SK-N-SH (cell line): ENCODE measurements around the gene GOLGA8K. TPM values are rescaled to one million over a fixed set of nuclear protein-coding genes. Genes with fewer than 3 reads are reported as not detected.
"Not testable (repeated sequence)": the region's sequence is repeated elsewhere in the genome, so short reads cannot be mapped to it uniquely, and the experiment has no call there.

Experiments
- CTCF ChIA-PET: fragments of 300-600, 350-600 bp; formaldehyde crosslinking; extraction: SDS; loops from one replicate; lab custom pipeline; 2021; lab: Yijun Ruan, JAX
- POLR2A ChIA-PET: fragments of 350-600 bp; sonication (Branson Sonifier 250); formaldehyde crosslinking; extraction: SDS; loops from one replicate; lab custom pipeline; 2020; ENCODE audit warnings: antibody characterized with exemption, inconsistent platforms; lab: Yijun Ruan, JAX
- DNase-seq: peaks from one replicate; pipeline ENCODE4 v3.0.0; 2012
- H2AFZ ChIP-seq: fragments of 200-600 bp; sonication (generic); 2 replicates; pipeline ENCODE4 v1.8.1; 2016; ENCODE audit warnings: antibody characterized with exemption, mild to moderate bottlenecking, low read depth
- H3F3A ChIP-seq: fragments of 200-600 bp; sonication (generic); replicated peaks from 2 replicates; pipeline ENCODE3; 2016; ENCODE audit warnings: antibody characterized with exemption, mild to moderate bottlenecking; ENCODE audit not compliant: insufficient read depth
- H3K27ac ChIP-seq, 2 experiments: fragments of 200-500 bp in 1 of 2; fragments of 200-600 bp in 1 of 2; sonication (Bioruptor generic) in 1 of 2; sonication (generic), shearing (Covaris generic) in 1 of 2; 2 replicates each; pipeline versions ENCODE4 v1.5.1 to v1.6.1; 2014 to 2016; ENCODE audit warnings: low read depth in 2 of 2, inconsistent platforms in 1 of 2, low read length in 1 of 2, mild to moderate bottlenecking in 1 of 2, mixed read lengths in 1 of 2
- H3K27me3 ChIP-seq: fragments of 200-600 bp; sonication (generic), shearing (Covaris generic); 2 replicates; pipeline ENCODE4 v1.6.1; 2016; ENCODE audit warnings: mixed run types; ENCODE audit not compliant: insufficient read depth
- H3K36me3 ChIP-seq, 2 experiments: fragments of 200-500 bp in 1 of 2; fragments of 200-600 bp in 1 of 2; sonication (Bioruptor generic) in 1 of 2; sonication (generic) in 1 of 2; replicated peaks in 1 of 2; 2 replicates each; pipeline versions ENCODE3 to v1.5.1; 2014 to 2016; ENCODE audit warnings: low read length in 1 of 2, mild to moderate bottlenecking in 1 of 2; ENCODE audit not compliant: insufficient read depth in 2 of 2, control insufficient read depth in 1 of 2
- H3K4me1 ChIP-seq, 2 experiments: fragments of 200-500 bp in 1 of 2; fragments of 200-600 bp in 1 of 2; sonication (Bioruptor generic) in 1 of 2; sonication (generic), shearing (Covaris generic) in 1 of 2; 2 replicates each; pipeline versions ENCODE4 v1.5.1 to v1.6.1; 2014 to 2016; ENCODE audit warnings: low read depth in 1 of 2, low read length in 1 of 2, mixed run types in 1 of 2; ENCODE audit not compliant: insufficient read depth in 2 of 2, control insufficient read depth in 1 of 2
- H3K4me2 ChIP-seq: fragments of 200-600 bp; sonication (generic), shearing (Covaris generic); 2 replicates; pipeline ENCODE4 v1.6.1; 2017; ENCODE audit warnings: mixed run types
- H3K4me3 ChIP-seq, 2 experiments: fragments of 200-500 bp in 1 of 2; fragments of 200-600 bp in 1 of 2; sonication (Bioruptor generic) in 1 of 2; sonication (generic), shearing (Covaris generic) in 1 of 2; 2 replicates each; pipeline versions ENCODE4 v1.5.1 to v1.8.1; 2014 to 2016; ENCODE audit warnings: low read depth in 2 of 2, inconsistent platforms in 1 of 2, low read length in 1 of 2, mild to moderate bottlenecking in 1 of 2, mixed read lengths in 1 of 2, moderate library complexity in 1 of 2
- H3K79me2 ChIP-seq: fragments of 200-600 bp; sonication (generic); 2 replicates; pipeline ENCODE4 v1.8.1; 2017; ENCODE audit warnings: mild to moderate bottlenecking; ENCODE audit not compliant: insufficient read depth
- H3K9ac ChIP-seq: fragments of 200-600 bp; sonication (generic); 2 replicates; pipeline ENCODE4 v1.6.1; 2017; ENCODE audit warnings: mixed run types
- H3K9me2 ChIP-seq: fragments of 200-600 bp; sonication (generic); 2 replicates; pipeline ENCODE4 v1.6.1; 2017; ENCODE audit warnings: mixed run types
- H3K9me3 ChIP-seq: fragments of 200-600 bp; sonication (generic); 2 replicates; pipeline ENCODE4 v1.6.1; 2017; ENCODE audit warnings: mixed run types, mild to moderate bottlenecking, moderate library complexity
- H4K20me1 ChIP-seq: fragments of 200-600 bp; sonication (generic); 2 replicates; pipeline ENCODE4 v1.6.1; 2017; ENCODE audit warnings: mild to moderate bottlenecking, mixed run types; ENCODE audit not compliant: insufficient read depth
- WGBS: methylation state at CpG from one replicate; pipeline ENCODE4 v1.1.6; 2017; ENCODE audit warnings: low lambda C conversion rate; 5-methylcytosine and 5-hydroxymethylcytosine counted together
- polyA plus RNA-seq, 3 experiments: library from polyadenylated mRNA; depleted of rRNA; stranded (reverse); fragments of >200 nt; gene quantifications; 2 replicates each; pipeline ENCODE4 v1.2.3, GENCODE V29; 2012

GOLGA8K gene
- polyA plus RNA-seq, 1 of the 3 experiments (the other 2 are of a cell fraction): 0.08 TPM

DNA sequence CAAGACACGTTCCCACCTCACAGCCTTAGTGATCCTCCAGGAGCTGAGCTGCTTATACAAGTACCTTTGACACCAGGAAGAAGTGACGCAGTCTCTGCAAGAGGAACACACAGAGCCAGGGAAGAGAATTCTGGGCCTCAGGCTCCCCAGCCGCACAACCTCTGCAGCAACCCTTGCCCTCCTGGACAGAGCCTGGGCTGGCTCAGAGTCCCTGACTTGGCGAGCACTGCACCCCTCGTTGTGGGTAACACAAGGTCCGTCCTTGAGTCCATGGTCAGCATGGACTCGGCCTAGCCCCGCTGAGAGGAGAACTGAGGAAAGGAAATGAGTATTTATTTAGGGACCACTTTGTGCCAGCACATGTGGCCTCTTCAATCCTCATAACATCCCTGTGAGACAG is 39.6 kb downstream of the GOLGA8K start:
- H3K9me3 ChIP-seq, H3K9me2 ChIP-seq, H3K4me1 ChIP-seq, H3K36me3 ChIP-seq, H3K27ac ChIP-seq, H3K27me3 ChIP-seq, H4K20me1 ChIP-seq, POLR2A ChIA-PET, H2AFZ ChIP-seq, DNase-seq, H3K4me3 ChIP-seq, H3F3A ChIP-seq, H3K79me2 ChIP-seq, H3K4me2 ChIP-seq, H3K9ac ChIP-seq, CTCF ChIA-PET: not testable (repeated sequence)
- no CpG with 5 or more reads among the region's 8 CpGs for WGBS

DNA sequence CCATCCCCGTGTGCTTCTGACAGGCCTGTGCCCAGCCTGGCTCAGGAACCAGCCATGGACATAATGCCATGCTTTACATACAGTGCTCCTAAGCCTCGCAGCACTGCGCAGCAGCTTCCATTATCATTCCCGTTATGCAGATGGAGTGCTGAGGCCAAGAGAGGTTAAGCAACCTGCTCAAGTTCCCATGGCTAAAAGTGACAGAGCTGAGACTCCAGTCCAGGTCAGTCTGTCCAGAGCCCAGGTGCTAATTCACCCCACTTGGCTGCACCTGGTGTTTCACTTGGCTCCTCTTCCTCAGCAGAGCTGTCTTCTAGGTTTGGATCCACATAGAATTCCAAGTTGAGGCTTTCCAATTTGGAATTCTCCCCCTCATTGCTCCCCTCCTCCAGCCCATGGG is 41.4 kb downstream of the GOLGA8K start:
- POLR2A ChIA-PET, H3K4me3 ChIP-seq, H3K9me3 ChIP-seq, CTCF ChIA-PET, H2AFZ ChIP-seq, H3K79me2 ChIP-seq, H3K4me1 ChIP-seq, DNase-seq, H3F3A ChIP-seq, H3K27me3 ChIP-seq, H3K4me2 ChIP-seq, H3K9ac ChIP-seq, H3K27ac ChIP-seq, H3K36me3 ChIP-seq, H3K9me2 ChIP-seq, H4K20me1 ChIP-seq: not testable (repeated sequence)
- no CpG with 5 or more reads among the region's 4 CpGs for WGBS

DNA sequence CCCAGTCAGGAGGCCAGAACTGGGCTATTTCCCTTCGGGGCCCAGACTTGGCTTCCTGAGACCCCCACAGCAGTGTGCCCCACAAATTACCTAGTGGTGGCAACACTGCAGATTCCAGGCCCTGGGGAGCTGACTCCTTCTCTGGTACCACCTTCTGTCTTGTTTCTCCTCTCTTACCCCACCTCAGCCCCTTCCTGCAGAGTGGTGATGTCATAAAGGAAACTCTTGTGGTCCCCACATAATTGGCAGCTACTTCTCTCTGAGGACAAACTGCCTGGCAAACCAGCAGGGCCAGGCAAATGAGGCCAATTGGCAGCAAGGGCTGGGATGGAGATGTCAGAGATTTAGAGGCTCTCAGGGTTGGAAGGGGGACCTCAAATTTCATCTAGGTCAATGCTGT is 44.6 kb downstream of the GOLGA8K start:
- H3K4me3 ChIP-seq, H3K9me2 ChIP-seq, H3K4me1 ChIP-seq, CTCF ChIA-PET, H3K27me3 ChIP-seq, DNase-seq, H3K4me2 ChIP-seq, H2AFZ ChIP-seq, H3K79me2 ChIP-seq, POLR2A ChIA-PET, H3K9me3 ChIP-seq, H3K27ac ChIP-seq, H3K9ac ChIP-seq, H4K20me1 ChIP-seq, H3F3A ChIP-seq, H3K36me3 ChIP-seq: not testable (repeated sequence)
- no CpG with 5 or more reads among the region's 1 CpG for WGBS

DNA sequence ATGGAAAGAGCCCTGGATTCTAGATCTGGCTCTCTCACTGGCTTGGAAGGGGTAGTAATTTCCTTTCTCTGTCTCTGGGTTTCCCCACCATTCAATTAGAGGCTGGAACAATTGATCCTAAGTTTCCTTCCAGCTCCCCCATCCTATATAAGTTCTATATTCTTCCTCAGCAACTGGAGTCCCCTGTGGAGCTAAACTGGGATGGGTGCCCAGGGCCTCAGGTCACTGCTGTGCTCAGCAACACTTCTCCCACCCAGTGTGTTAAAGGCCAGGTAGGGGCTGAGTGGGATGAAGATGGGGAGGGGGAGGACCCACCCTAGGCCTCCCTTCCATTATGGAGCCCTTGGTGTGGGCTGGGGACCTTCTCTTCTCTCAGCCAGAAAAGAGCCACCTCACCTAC is 46.2 kb downstream of the GOLGA8K start:
- POLR2A ChIA-PET, H3K27ac ChIP-seq: not testable (repeated sequence)

DNA sequence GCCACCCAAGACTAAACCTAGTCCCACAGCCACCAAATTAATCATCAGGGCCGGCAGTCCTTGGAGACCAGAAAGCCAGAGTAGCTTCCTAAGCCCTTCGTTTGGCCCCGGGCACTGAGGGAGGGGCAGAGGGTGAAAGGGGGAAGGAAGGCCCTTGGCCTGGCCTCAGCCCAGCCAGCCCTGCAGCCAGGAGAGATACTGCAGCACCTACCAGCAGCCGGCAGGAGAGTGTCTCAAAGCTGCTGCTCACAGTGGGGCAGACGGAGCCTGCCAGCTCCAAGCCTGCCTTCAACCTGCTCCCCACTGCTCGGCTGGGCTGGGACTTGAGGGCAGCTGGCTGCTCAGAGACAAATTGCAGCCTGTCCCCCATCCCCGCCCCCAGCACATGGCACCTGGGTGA is 50.3 kb downstream of the GOLGA8K start:
- H3K9me3 ChIP-seq, H3K4me1 ChIP-seq, DNase-seq, H4K20me1 ChIP-seq, H3K27me3 ChIP-seq, H3K9me2 ChIP-seq, H3K36me3 ChIP-seq, H3F3A ChIP-seq, CTCF ChIA-PET, H3K9ac ChIP-seq, H2AFZ ChIP-seq, H3K4me2 ChIP-seq, H3K79me2 ChIP-seq, H3K4me3 ChIP-seq, H3K27ac ChIP-seq, POLR2A ChIA-PET: not testable (repeated sequence)
- WGBS: no CpG with 5 or more reads among the region's 7 CpGs

More for the DNA sequence above, 46.2 kb downstream of the GOLGA8K start:
- CTCF ChIA-PET, H3K4me3 ChIP-seq, H3K4me2 ChIP-seq, H3F3A ChIP-seq, DNase-seq, H3K36me3 ChIP-seq, H3K27me3 ChIP-seq, H4K20me1 ChIP-seq, H2AFZ ChIP-seq, H3K9me3 ChIP-seq, H3K9ac ChIP-seq, H3K9me2 ChIP-seq, H3K79me2 ChIP-seq, H3K4me1 ChIP-seq: not testable (repeated sequence)

DNA sequence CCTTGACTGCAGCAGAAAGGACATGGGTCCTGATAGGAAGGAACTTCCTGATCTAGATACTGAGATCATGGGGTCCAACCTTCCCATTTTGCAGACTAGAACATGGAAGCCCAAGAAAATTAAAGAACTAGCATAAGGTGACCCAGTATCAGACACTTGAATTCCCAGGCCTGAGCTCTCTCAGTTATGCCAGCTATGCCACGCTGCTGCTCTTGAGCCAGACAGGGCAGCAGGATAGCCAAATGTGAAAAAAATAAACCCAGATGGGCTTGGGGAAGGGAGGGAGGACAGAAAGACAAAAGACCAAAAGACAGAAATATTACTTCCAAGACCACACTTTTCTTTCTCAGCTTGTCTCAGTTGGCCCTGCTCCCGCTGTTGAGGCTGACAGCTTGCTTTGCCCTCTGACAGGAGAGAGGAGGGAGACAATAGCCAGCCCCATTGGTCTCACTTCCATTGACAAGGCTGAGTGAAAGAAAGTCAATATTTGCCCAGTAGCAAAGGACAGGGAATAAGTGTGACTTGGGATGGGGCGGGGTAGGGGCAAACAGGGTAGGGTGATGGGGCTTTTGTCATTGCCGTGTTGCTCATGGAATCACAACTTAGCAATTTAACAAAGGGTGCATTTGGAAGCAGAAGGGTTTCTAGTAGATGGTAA is 52.4 kb downstream of the GOLGA8K start:
- WGBS: no CpG with 5 or more reads among the region's 4 CpGs
- not testable (repeated sequence) for H3K79me2 ChIP-seq

More for the DNA sequence above, 52.4 kb downstream of the GOLGA8K start:
- H3K4me3 ChIP-seq, H3K9me2 ChIP-seq, H4K20me1 ChIP-seq, CTCF ChIA-PET, H3F3A ChIP-seq, POLR2A ChIA-PET, H3K27me3 ChIP-seq, H2AFZ ChIP-seq, H3K4me1 ChIP-seq, H3K9me3 ChIP-seq, DNase-seq, H3K9ac ChIP-seq, H3K36me3 ChIP-seq, H3K27ac ChIP-seq, H3K4me2 ChIP-seq: not testable (repeated sequence)
